SK-N-SH treated with all-trans-retinoic acid at 6 μM for 48 hours (cell line): Measurements from ENCODE around the gene MITF.

Source experiments
- ARNTL ChIP-seq: fragments of 450-650 bp; formaldehyde crosslinking; IDR thresholded peaks from 2 replicates; pipeline ENCODE4 v1.5.0; 2020; ENCODE audit warnings: low read depth, mild to moderate bottlenecking, moderate library complexity, borderline replicate concordance
- BACH2 ChIP-seq: fragments of 250-450 bp; sonication (Bioruptor Pico); IDR thresholded peaks from 2 replicates; pipeline ENCODE4 v1.9.0; 2021; ENCODE audit warnings: mild to moderate bottlenecking, borderline replicate concordance
- ESRRG ChIP-seq: fragments of 250-450 bp; sonication (Bioruptor Pico); IDR thresholded peaks from 2 replicates; pipeline ENCODE4 v1.6.1; 2021; ENCODE audit warnings: mild to moderate bottlenecking
- OSR1 ChIP-seq: fragments of 250-450 bp; sonication (Bioruptor Pico); IDR thresholded peaks from 2 replicates; pipeline ENCODE4 v1.8.0; 2022; ENCODE audit warnings: moderate library complexity, mild to moderate bottlenecking, inconsistent platforms
- TCF4 ChIP-seq: fragments of 250-450 bp; sonication (Bioruptor Pico); IDR thresholded peaks from 2 replicates; pipeline ENCODE4 v1.8.0; 2021; ENCODE audit warnings: mild to moderate bottlenecking, moderate library complexity, borderline replicate concordance
- TOX ChIP-seq: fragments of 250-450 bp; sonication (Bioruptor Pico); IDR thresholded peaks from 2 replicates; pipeline ENCODE4 v1.8.0; 2021; ENCODE audit warnings: mild to moderate bottlenecking, moderate library complexity, borderline replicate concordance
- ZC3H10 ChIP-seq: fragments of 250-450 bp; sonication (Bioruptor Pico); IDR thresholded peaks from 2 replicates; pipeline ENCODE4 v1.5.1; 2021; ENCODE audit warnings: mild to moderate bottlenecking, moderate library complexity
- ZFP3 ChIP-seq: fragments of 250-450 bp; sonication (Bioruptor Pico); IDR thresholded peaks from 2 replicates; pipeline ENCODE4 v1.5.0; 2020; ENCODE audit warnings: mild to moderate bottlenecking, moderate library complexity
- ZFP30 ChIP-seq: fragments of 450-650 bp; formaldehyde crosslinking; IDR thresholded peaks from 2 replicates; pipeline ENCODE4 v1.5.0; 2022; ENCODE audit warnings: mild to moderate bottlenecking, moderate library complexity
- TF ChIP-seq, protein P1 (sequence below): fragments of 250-450 bp; sonication (Bioruptor Pico); IDR thresholded peaks from 2 replicates; pipeline ENCODE4 v1.5.1; 2020; ENCODE audit warnings: low read depth, mild to moderate bottlenecking, moderate library complexity
- TF ChIP-seq, protein P2 (sequence below): fragments of 250-450 bp; sonication (Bioruptor Pico); IDR thresholded peaks from 2 replicates; pipeline ENCODE4 v1.8.0; 2020; ENCODE audit warnings: mild to moderate bottlenecking, moderate library complexity, borderline replicate concordance

DNA sequence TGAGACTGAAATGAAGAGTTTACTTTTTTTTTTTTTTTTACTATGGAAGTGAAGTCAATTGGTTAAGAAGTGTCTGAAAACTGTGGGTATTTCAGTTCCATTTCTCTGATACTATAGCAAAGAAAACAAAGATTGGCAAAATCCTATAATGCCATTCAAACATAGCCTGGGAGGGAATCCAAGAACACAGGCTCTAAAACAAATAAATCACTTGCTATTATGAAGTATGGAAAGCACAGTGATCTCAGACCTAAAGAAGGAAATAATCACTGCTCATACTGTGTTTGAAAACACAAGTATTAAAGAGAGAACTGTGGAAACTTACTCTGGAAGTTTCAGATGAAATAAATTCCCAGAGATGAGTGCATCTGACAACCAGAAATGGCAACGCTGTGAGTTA, 272.3 kb downstream of the MITF start:
- TF ChIP-seq BACH2 (CRISPR knock-in tag), result no peak
- no peak for TF ChIP-seq OSR1 (CRISPR knock-in tag)
- TF ChIP-seq ZFP30 (CRISPR knock-in tag), result no peak
- TF ChIP-seq, protein P1, sequence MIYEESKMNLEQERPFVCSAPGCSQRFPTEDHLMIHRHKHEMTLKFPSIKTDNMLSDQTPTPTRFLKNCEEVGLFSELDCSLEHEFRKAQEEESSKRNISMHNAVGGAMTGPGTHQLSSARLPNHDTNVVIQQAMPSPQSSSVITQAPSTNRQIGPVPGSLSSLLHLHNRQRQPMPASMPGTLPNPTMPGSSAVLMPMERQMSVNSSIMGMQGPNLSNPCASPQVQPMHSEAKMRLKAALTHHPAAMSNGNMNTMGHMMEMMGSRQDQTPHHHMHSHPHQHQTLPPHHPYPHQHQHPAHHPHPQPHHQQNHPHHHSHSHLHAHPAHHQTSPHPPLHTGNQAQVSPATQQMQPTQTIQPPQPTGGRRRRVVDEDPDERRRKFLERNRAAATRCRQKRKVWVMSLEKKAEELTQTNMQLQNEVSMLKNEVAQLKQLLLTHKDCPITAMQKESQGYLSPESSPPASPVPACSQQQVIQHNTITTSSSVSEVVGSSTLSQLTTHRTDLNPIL (CRISPR knock-in tag), result no peak
- TF ChIP-seq, protein P2, sequence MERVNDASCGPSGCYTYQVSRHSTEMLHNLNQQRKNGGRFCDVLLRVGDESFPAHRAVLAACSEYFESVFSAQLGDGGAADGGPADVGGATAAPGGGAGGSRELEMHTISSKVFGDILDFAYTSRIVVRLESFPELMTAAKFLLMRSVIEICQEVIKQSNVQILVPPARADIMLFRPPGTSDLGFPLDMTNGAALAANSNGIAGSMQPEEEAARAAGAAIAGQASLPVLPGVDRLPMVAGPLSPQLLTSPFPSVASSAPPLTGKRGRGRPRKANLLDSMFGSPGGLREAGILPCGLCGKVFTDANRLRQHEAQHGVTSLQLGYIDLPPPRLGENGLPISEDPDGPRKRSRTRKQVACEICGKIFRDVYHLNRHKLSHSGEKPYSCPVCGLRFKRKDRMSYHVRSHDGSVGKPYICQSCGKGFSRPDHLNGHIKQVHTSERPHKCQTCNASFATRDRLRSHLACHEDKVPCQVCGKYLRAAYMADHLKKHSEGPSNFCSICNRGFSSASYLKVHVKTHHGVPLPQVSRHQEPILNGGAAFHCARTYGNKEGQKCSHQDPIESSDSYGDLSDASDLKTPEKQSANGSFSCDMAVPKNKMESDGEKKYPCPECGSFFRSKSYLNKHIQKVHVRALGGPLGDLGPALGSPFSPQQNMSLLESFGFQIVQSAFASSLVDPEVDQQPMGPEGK, result no peak
- no peak for TF ChIP-seq ARNTL
- TF ChIP-seq TOX (CRISPR knock-in tag), result no peak
- no peak for TF ChIP-seq ESRRG (CRISPR knock-in tag)
- TF ChIP-seq ZC3H10 (CRISPR knock-in tag), result no peak
- TF ChIP-seq TCF4, result no peak
- no peak for TF ChIP-seq ZFP3
